Measurements from ENCODE around the gene PCBP1.

DNA sequence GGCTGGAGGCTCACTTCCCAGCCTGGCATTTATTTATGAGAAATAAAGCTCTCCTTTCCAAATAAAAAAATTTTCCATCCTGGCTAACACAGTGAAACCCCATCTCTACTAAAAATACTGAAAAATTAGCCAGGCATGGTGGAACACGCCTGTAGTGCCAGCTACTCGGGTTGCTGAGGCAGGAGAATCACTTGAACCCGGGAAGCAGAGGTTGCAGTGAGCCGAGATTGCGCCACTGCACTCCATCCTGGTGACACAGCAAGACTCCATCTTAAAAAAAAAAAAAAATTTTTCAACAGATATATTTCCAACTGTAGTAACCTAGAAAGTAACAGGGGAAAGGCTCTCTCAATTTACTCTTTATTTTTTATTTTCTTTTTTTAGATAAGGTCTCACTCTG is 6.1 kb upstream of the PCBP1 start:
- no peak for TF ChIP-seq POLR2A (IDR thresholded peaks at IDR 0.05; ENCODE audit: low read depth, low read length)
- TF ChIP-seq TAF1 (IDR thresholded peaks at IDR 0.05; ENCODE audit: low read depth, low read length): no peak
